GM12878 (cell line): ENCODE results near the gene KCNJ10. TPM values are rescaled to one million over a fixed set of nuclear protein-coding genes. Genes with fewer than 3 reads are reported as not detected.
A peak's percentile ranks its signal among the peaks of the same experiment; 100 is the strongest.

ENCODE experiments used
- ATAC-seq: fragments of 200-7000 bp; cut with Tn5 transposase; 3 replicates; pipeline ENCODE4 v1.9.1; 2020; ENCODE audit warnings: mild to moderate bottlenecking, moderate library complexity
- BruUV-seq: library from RNA; stranded (reverse); fragments of 400-500 nt; replicated peaks from 2 replicates; lab custom pipeline; 2021; lab: Mats Ljungman, UMichigan
- CTCF ChIA-PET: fragments of 300-600 bp; sonication (Branson Sonifier 250); formaldehyde crosslinking; extraction: SDS; loops from one replicate; lab custom pipeline; 2021; ENCODE audit warnings: inconsistent platforms; lab: Yijun Ruan, JAX
- POLR2A ChIA-PET: fragments of 350-600 bp; formaldehyde crosslinking; extraction: SDS; loops from one replicate; lab custom pipeline; 2021; ENCODE audit warnings: inconsistent platforms; lab: Charles Lee
- RAD21 ChIA-PET: fragments of 300-600 bp; sonication (Branson Sonifier 250); formaldehyde crosslinking; loops from one replicate; lab custom pipeline; 2023; ENCODE audit warnings: antibody characterized with exemption; ENCODE audit not compliant: unreplicated experiment; lab: Charles Lee
- SMC1A ChIA-PET: fragments of 300-600 bp; sonication (Branson Sonifier 250); formaldehyde crosslinking; loops from one replicate; lab custom pipeline; 2023; ENCODE audit not compliant: unreplicated experiment, uncharacterized antibody; lab: Charles Lee
- DNase-seq: peaks from one replicate; pipeline ENCODE4 v3.0.0-alpha.2; 2011; ENCODE audit warnings: low read depth, low spot score
- FAIRE-seq: peaks from 3 replicates; lab custom pipeline; 2011; peaks lifted over from hg19 to GRCh38; lab: Jason Lieb, UNC
- H2AFZ ChIP-seq: 2 replicates; pipeline ENCODE4 v1.6.0; 2011; ENCODE audit warnings: low read depth, low read length, control low read depth; ENCODE audit not compliant: control insufficient read depth
- H3K27ac ChIP-seq: 2 replicates; pipeline ENCODE4 v1.5.1; 2011; ENCODE audit warnings: control low read depth; ENCODE audit not compliant: control insufficient read depth, insufficient read depth
- H3K27me3 ChIP-seq, 2 experiments: replicated peaks in 1 of 2; 2 replicates each; pipeline versions ENCODE4 v1.6.0 to v1.6.1; 2011; ENCODE audit warnings: low read length in 1 of 2; ENCODE audit not compliant: control insufficient read depth in 2 of 2, insufficient read depth in 2 of 2
- H3K36me3 ChIP-seq, 2 experiments: 2 replicates each; pipeline ENCODE4 v1.5.1; 2011; ENCODE audit warnings: low read length in 1 of 2; ENCODE audit not compliant: control insufficient read depth in 2 of 2, insufficient read depth in 2 of 2
- H3K4me1 ChIP-seq: 2 replicates; pipeline ENCODE4 v1.6.1; 2011; ENCODE audit warnings: mild to moderate bottlenecking, low read length, moderate library complexity, mixed read lengths; ENCODE audit not compliant: control insufficient read depth, insufficient read depth
- H3K4me2 ChIP-seq: 2 replicates; pipeline ENCODE4 v1.6.0; 2011; ENCODE audit warnings: control low read depth; ENCODE audit not compliant: control insufficient read depth, insufficient read depth
- H3K4me3 ChIP-seq: fragments of 200-600 bp; sonication (generic); 2 replicates; pipeline ENCODE4 v1.5.1; 2016
- H3K79me2 ChIP-seq: 2 replicates; pipeline ENCODE4 v1.6.0; 2011; ENCODE audit warnings: low read length; ENCODE audit not compliant: control insufficient read depth, insufficient read depth
- H3K9ac ChIP-seq: 2 replicates; pipeline ENCODE4 v1.8.0; 2011; ENCODE audit warnings: low read length, control low read depth, mixed read lengths; ENCODE audit not compliant: control insufficient read depth, insufficient read depth
- H3K9me3 ChIP-seq: replicated peaks from 3 replicates; pipeline ENCODE4 v1.5.1; 2011; ENCODE audit warnings: mild to moderate bottlenecking, low read length; ENCODE audit not compliant: control insufficient read depth, insufficient read depth
- H4K20me1 ChIP-seq: 2 replicates; pipeline ENCODE4 v1.6.0; 2011; ENCODE audit not compliant: control insufficient read depth, insufficient read depth
- BHLHE40 ChIP-seq, 2 experiments: fragments of 450-650 bp in 1 of 2; IDR thresholded peaks; 2 replicates each; pipeline ENCODE4 v1.6.1; 2011 to 2017; ENCODE audit warnings: low read depth in 2 of 2, borderline replicate concordance in 1 of 2, improper control_type of control experiment in 1 of 2, low read length in 1 of 2, mild to moderate bottlenecking in 1 of 2
- BRCA1 ChIP-seq: IDR thresholded peaks from 2 replicates; pipeline ENCODE4 v1.6.1; 2011; ENCODE audit warnings: low read depth, low read length, improper control_type of control experiment
- CBFB ChIP-seq: IDR thresholded peaks from 2 replicates; pipeline ENCODE4 v1.6.1; 2016; ENCODE audit warnings: antibody characterized with exemption, low read depth
- CHD2 ChIP-seq: IDR thresholded peaks from 2 replicates; pipeline ENCODE4 v1.6.1; 2011; ENCODE audit warnings: low read depth, low read length, improper control_type of control experiment, borderline replicate concordance
- CREM ChIP-seq: IDR thresholded peaks from 2 replicates; pipeline ENCODE4 v1.6.1; 2014; ENCODE audit warnings: antibody characterized with exemption, low read depth
- MEF2B ChIP-seq: fragments of 450-650 bp; IDR thresholded peaks from 2 replicates; pipeline ENCODE4 v1.6.1; 2018; ENCODE audit warnings: mild to moderate bottlenecking, moderate library complexity; ENCODE audit not compliant: partially characterized antibody, poor library complexity, severe bottlenecking
- MXI1 ChIP-seq: fragments of 150-350 bp; IDR thresholded peaks from 2 replicates; pipeline ENCODE4 v1.6.1; 2011; ENCODE audit warnings: low read depth, mild to moderate bottlenecking, inconsistent platforms, low read length, improper control_type of control experiment
- POU2F2 ChIP-seq: IDR thresholded peaks from 3 replicates; pipeline ENCODE4 v1.6.1; 2011; ENCODE audit warnings: low read depth, mild to moderate bottlenecking, low read length, borderline replicate concordance
- RAD21 ChIP-seq: IDR thresholded peaks from 2 replicates; pipeline ENCODE4 v1.6.1; 2011; ENCODE audit warnings: mild to moderate bottlenecking, low read depth, low read length, moderate library complexity; ENCODE audit not compliant: insufficient read depth
- RUNX3 ChIP-seq: IDR thresholded peaks from 2 replicates; pipeline ENCODE4 v1.6.1; 2012; ENCODE audit warnings: low read length, inconsistent platforms
- SMC3 ChIP-seq: IDR thresholded peaks from 2 replicates; pipeline ENCODE4 v1.6.1; 2011; ENCODE audit warnings: low read length, improper control_type of control experiment, borderline replicate concordance
- SUZ12 ChIP-seq: fragments of 200-600 bp; sonication (generic); IDR thresholded peaks from one replicate; pipeline ENCODE4 v1.6.1; 2018; ENCODE audit warnings: antibody characterized with exemption, mild to moderate bottlenecking; ENCODE audit not compliant: unreplicated experiment
- TCF12 ChIP-seq: IDR thresholded peaks from 2 replicates; pipeline ENCODE4 v1.6.1; 2011; ENCODE audit warnings: low read depth, mild to moderate bottlenecking, low read length
- YBX1 ChIP-seq: fragments of 450-650 bp; IDR thresholded peaks from 2 replicates; pipeline ENCODE4 v1.6.1; 2016; ENCODE audit warnings: antibody characterized with exemption
- WGBS: methylation state at CpG from one replicate; pipeline ENCODE4 v1.1.6; 2016; ENCODE audit warnings: low lambda C conversion rate; ENCODE audit not compliant: insufficient replicate concordance, insufficient coverage; ENCODE audit errors: missing lambda C conversion rate; 5-methylcytosine and 5-hydroxymethylcytosine counted together
- in situ Hi-C: fragments of 300-500 bp; cut with MboI; formaldehyde crosslinking; loops from 9 replicates; pipeline ENCODE4 v1.14.3; 2018; ENCODE audit warnings: mixed read lengths
- intact Hi-C: fragments of 100-400 bp; cut with micrococcal nuclease; formaldehyde crosslinking; loops from one replicate; pipeline ENCODE4 v1.14.2; 2022; ENCODE audit not compliant: unreplicated experiment
- polyA plus RNA-seq, 11 experiments: library from polyadenylated mRNA; depleted of rRNA in 4 of 11; unstranded in 6 of 11; stranded (reverse) in 5 of 11; fragments of >200 nt; fragmentation: Nextera tagmentation in 4 of 11; fragmentation: Illumina TruSeq in 1 of 11; extraction: Ambion mirVana in 4 of 11; extraction: Trizol in 1 of 11; gene quantifications; 1 replicate in 1 of 11; 2 replicates in 10 of 11; pipeline versions ENCODE4 v1.2.1 to v1.2.3, GENCODE V29; 2011 to 2016; ENCODE audit warnings: inconsistent platforms in 2 of 11, missing spikeins in 2 of 11, low read depth in 1 of 11
- total RNA-seq, 4 experiments: library from RNA; depleted of rRNA in 3 of 4; stranded (reverse); fragments of >200 nt in 3 of 4; fragmentation: Illumina TruSeq in 1 of 4; extraction: Trizol in 1 of 4; gene quantifications; 2 replicates each; pipeline versions ENCODE4 v1.2.1 to v1.2.3, GENCODE V29; 2013 to 2021
- TF ChIP-seq, protein P1 (sequence below), 3 experiments: IDR thresholded peaks in 2 of 3; conservative IDR thresholded peaks in 1 of 3; 2 replicates each; pipeline ENCODE4 v1.5.1; 2011; ENCODE audit warnings: low read depth in 3 of 3, low read length in 3 of 3, mild to moderate bottlenecking in 3 of 3, control low read depth in 2 of 3, moderate library complexity in 2 of 3, inconsistent platforms in 1 of 3, mixed read lengths in 1 of 3; ENCODE audit not compliant: control insufficient read depth in 2 of 3, insufficient read depth in 1 of 3; ENCODE audit errors: extremely low read depth in 1 of 3
- TF ChIP-seq, protein P2 (sequence below): fragments of 450-650 bp; IDR thresholded peaks from 2 replicates; pipeline ENCODE4 v1.6.1; 2017; ENCODE audit warnings: mild to moderate bottlenecking, moderate library complexity

KCNJ10 gene
- total and polyA plus RNA-seq, 10 of the 15 experiments (the other 5 are each of a cell fraction or from before 2014, with no cell fraction given) = 0.01 to 0.29 (median 0.09) TPM; not detected in 2

DNA sequence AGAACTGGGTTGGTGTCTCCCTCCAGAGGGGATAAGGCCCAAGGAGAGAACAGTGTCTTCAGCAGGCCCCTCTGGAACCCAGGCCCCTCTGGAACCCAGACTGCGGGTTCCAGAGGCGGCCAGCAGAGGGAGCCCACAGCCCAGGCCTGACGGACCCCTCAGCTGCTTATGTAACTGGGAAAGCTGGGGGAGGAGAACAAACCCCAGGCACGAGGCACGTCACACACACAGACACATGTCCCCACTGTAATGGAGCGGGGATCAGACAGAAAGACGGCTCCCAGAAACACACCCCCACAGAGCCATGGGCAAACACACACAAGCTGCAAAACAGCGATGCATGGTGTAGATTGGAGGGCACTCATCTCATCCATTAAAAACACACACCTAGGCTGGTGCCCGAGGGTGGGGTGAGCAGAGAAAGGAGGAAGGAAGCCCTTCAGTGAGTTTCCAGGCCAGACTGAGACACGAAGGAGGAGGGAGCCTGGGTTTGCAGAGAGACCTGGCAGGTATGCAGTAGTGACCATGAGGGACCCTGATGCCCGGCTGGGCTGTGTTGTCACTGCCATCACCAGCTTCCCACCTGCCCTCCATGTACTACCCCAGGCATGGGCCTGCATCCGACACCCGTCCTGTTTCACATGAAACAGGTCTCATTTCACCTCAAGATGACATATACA is 31.2 kb upstream of the KCNJ10 start:
- BruUV-seq = no TSS peak
- in situ Hi-C loops (no loop called here), intact Hi-C loops (loop anchor here (1.0 kb wide), 4 partner anchors 92 to 275 kb away; no protein-coding TSS in a partner anchor)
- H3K27ac ChIP-seq = no peak overlapping the region
- DNase-seq (no peak), FAIRE-seq (peak; percentile 76), ATAC-seq (peak; percentile 47)
- no peaks in the 10 kb centered on the region for H4K20me1 ChIP-seq
- ChIA-PET RAD21 (interaction anchor here (0.8 to 6.8 kb wide), 20 partner anchors 8 to 299 kb away, joined by 3 to 85 read pairs (median 4); partner anchors contain the start of gene VANGL2), SMC1A (interaction anchor here (0.6 to 4.9 kb wide), 23 partner anchors 10 to 275 kb away, joined by 3 to 57 read pairs (median 5); partner anchors contain the start of genes CASQ1 and PEX19), POLR2A (interaction anchor here (0.8 to 2.0 kb wide), 4 partner anchors 68 to 275 kb away, joined by 3 to 4 read pairs (median 4); no protein-coding TSS in a partner anchor), CTCF (interaction anchor here (0.6 to 11.6 kb wide), 34 partner anchors 15 to 1661 kb away, joined by 3 to 189 read pairs (median 4); partner anchors contain the start of genes CASQ1, KCNJ9 and PEX19)
- no peak overlapping the region for H3K9ac ChIP-seq
- no peaks in the 10 kb centered on the region for H3K9me3 ChIP-seq
- peak overlapping the region; percentile 63; the same call in 1 of the 2 replicates for H3K4me2 ChIP-seq
- peaks cover 24% of the 10 kb centered on the region for H3K4me1 ChIP-seq
- H2AFZ ChIP-seq = peak overlapping the region; percentile 88
- WGBS = 14% methylated on average over 13 of the region's 13 CpGs
- H3K36me3 ChIP-seq = no peaks in the 10 kb centered on the region; a peak in 1 of 4 replicates
- peaks cover 9% of the 10 kb centered on the region for H3K79me2 ChIP-seq
- H3K27me3 ChIP-seq = no peaks in the 10 kb centered on the region
- H3K4me3 ChIP-seq = no peak overlapping the region
- TF ChIP-seq, protein P1, sequence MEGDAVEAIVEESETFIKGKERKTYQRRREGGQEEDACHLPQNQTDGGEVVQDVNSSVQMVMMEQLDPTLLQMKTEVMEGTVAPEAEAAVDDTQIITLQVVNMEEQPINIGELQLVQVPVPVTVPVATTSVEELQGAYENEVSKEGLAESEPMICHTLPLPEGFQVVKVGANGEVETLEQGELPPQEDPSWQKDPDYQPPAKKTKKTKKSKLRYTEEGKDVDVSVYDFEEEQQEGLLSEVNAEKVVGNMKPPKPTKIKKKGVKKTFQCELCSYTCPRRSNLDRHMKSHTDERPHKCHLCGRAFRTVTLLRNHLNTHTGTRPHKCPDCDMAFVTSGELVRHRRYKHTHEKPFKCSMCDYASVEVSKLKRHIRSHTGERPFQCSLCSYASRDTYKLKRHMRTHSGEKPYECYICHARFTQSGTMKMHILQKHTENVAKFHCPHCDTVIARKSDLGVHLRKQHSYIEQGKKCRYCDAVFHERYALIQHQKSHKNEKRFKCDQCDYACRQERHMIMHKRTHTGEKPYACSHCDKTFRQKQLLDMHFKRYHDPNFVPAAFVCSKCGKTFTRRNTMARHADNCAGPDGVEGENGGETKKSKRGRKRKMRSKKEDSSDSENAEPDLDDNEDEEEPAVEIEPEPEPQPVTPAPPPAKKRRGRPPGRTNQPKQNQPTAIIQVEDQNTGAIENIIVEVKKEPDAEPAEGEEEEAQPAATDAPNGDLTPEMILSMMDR (IDR thresholded peaks at IDR 0.05 in 2 of 3, conservative IDR thresholded peaks at IDR 0.05 in 1 of 3; ENCODE audit: control insufficient read depth in 2 of 3, extremely low read depth in 1 of 3, insufficient read depth in 1 of 3, low read depth in 3 of 3, low read length in 3 of 3) = peak; percentile 92 to 98 (median 97); a peak in 5 of 6 replicates
- peak; percentile 82 for TF ChIP-seq CHD2
- TF ChIP-seq RAD21 = peak; percentile 92
- TF ChIP-seq, protein P2, sequence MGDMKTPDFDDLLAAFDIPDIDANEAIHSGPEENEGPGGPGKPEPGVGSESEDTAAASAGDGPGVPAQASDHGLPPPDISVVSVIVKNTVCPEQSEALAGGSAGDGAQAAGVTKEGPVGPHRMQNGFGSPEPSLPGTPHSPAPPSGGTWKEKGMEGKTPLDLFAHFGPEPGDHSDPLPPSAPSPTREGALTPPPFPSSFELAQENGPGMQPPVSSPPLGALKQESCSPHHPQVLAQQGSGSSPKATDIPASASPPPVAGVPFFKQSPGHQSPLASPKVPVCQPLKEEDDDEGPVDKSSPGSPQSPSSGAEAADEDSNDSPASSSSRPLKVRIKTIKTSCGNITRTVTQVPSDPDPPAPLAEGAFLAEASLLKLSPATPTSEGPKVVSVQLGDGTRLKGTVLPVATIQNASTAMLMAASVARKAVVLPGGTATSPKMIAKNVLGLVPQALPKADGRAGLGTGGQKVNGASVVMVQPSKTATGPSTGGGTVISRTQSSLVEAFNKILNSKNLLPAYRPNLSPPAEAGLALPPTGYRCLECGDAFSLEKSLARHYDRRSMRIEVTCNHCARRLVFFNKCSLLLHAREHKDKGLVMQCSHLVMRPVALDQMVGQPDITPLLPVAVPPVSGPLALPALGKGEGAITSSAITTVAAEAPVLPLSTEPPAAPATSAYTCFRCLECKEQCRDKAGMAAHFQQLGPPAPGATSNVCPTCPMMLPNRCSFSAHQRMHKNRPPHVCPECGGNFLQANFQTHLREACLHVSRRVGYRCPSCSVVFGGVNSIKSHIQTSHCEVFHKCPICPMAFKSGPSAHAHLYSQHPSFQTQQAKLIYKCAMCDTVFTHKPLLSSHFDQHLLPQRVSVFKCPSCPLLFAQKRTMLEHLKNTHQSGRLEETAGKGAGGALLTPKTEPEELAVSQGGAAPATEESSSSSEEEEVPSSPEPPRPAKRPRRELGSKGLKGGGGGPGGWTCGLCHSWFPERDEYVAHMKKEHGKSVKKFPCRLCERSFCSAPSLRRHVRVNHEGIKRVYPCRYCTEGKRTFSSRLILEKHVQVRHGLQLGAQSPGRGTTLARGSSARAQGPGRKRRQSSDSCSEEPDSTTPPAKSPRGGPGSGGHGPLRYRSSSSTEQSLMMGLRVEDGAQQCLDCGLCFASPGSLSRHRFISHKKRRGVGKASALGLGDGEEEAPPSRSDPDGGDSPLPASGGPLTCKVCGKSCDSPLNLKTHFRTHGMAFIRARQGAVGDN = peak; percentile 36; the same call in 1 of the 2 replicates
- no peak for TF ChIP-seq POU2F2
- TF ChIP-seq BRCA1 = no peak
- no peak for TF ChIP-seq YBX1
- TF ChIP-seq BHLHE40 (IDR thresholded peaks at IDR 0.05; ENCODE audit: borderline replicate concordance in 1 of 2, low read depth in 2 of 2, low read length in 1 of 2) = peak; percentile 79 to 81
- TF ChIP-seq RUNX3 = peak; percentile 44; the same call in 1 of the 2 replicates
- TF ChIP-seq MXI1 = peak; percentile 87
- TF ChIP-seq CREM = peak; percentile 38; the same call in 1 of the 2 replicates
- peak; percentile 89 for TF ChIP-seq SMC3
- TF ChIP-seq TCF12 = peak; percentile 52; the same call in 1 of the 2 replicates
- TF ChIP-seq SUZ12 = no peak
- TF ChIP-seq CBFB = 0 out of 2 replicates have a peak, but pooled peaks have one; percentile 39
- TF ChIP-seq MEF2B = peak; percentile 73
